Measurements from ENCODE around the gene KRTAP10-10. TPM values are rescaled to one million over a fixed set of nuclear protein-coding genes. Genes with fewer than 3 reads are reported as not detected.

Gene KRTAP10-10
- total RNA-seq, 2 donors from 2014 or later, result not detected

DNA sequence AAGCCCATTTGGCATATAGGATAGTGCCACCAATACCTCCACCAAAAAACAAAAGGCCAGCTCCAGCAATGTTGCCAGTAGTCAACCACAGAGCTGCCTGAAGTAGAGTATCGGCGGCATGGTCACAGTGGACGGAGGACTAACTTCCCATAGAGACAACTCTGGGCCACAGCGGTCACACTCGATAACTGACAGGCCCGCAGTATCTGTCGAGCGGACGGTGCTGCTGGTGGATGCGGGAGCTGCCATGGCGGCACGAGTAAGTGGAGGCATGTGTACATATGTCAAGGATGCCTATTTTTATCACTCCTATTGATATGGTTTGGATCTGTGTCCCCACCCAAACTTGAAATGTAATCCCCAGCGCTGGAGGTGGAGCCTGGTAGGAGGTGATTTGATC is 40.7 kb downstream of the KRTAP10-10 start:
- 82 to 94% methylated on average over 13 of the region's 13 CpGs for WGBS, 2 donors
- no peak for ATAC-seq
- H3K27ac ChIP-seq, result no peak overlapping the region
- no peaks in the 10 kb centered on the region for H3K36me3 ChIP-seq (replicated peaks in 1 of 2; ENCODE audit: insufficient read depth in 1 of 2, low read depth in 2 of 2)
- H3K4me1 ChIP-seq, result no peaks in the 10 kb centered on the region
- DNase-seq, result no peak
- H3K4me3 ChIP-seq, result no peak overlapping the region
- TF ChIP-seq POLR2A (IDR thresholded peaks at IDR 0.05), result no peak
- TF ChIP-seq, protein P1, sequence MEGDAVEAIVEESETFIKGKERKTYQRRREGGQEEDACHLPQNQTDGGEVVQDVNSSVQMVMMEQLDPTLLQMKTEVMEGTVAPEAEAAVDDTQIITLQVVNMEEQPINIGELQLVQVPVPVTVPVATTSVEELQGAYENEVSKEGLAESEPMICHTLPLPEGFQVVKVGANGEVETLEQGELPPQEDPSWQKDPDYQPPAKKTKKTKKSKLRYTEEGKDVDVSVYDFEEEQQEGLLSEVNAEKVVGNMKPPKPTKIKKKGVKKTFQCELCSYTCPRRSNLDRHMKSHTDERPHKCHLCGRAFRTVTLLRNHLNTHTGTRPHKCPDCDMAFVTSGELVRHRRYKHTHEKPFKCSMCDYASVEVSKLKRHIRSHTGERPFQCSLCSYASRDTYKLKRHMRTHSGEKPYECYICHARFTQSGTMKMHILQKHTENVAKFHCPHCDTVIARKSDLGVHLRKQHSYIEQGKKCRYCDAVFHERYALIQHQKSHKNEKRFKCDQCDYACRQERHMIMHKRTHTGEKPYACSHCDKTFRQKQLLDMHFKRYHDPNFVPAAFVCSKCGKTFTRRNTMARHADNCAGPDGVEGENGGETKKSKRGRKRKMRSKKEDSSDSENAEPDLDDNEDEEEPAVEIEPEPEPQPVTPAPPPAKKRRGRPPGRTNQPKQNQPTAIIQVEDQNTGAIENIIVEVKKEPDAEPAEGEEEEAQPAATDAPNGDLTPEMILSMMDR (IDR thresholded peaks at IDR 0.05), result no peak
- intact Hi-C loops (cut with DNase I), result no loop called here
- no peaks in the 10 kb centered on the region for H3K27me3 ChIP-seq
- no peaks in the 10 kb centered on the region for H3K9me3 ChIP-seq

DNA sequence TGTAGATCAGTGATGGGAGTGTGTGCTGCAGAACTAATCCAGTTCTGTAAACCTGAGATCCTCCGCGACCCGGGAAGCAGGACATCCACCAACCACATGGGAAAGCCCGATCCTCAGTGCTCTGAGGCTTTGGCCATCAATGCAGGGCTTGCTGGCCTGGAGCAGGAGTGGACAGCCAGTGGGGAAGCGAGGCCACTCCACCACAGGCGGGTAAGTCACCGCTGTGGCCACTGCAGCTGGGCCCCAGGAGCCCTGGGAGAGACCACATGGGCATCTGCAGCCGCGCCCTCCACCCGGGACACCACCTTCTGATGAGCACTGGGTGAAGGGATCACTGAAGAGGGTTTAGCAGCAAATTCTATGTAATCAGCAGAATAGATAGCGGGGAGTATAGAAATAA is 44.0 kb downstream of the KRTAP10-10 start:
- H3K27ac ChIP-seq, result no peak overlapping the region
- TF ChIP-seq, protein P1 (IDR thresholded peaks at IDR 0.05), result no peak
- no peak for TF ChIP-seq POLR2A (IDR thresholded peaks at IDR 0.05)
- no peaks in the 10 kb centered on the region for H3K36me3 ChIP-seq (replicated peaks in 1 of 2; ENCODE audit: insufficient read depth in 1 of 2, low read depth in 2 of 2)
- no peaks in the 10 kb centered on the region for H3K9me3 ChIP-seq
- H3K27me3 ChIP-seq, result no peaks in the 10 kb centered on the region
- ATAC-seq (no peak), DNase-seq (no peak)
- WGBS, 2 donors, result 66 to 68% methylated on average over 9 to 11 of the region's 11 CpGs
- intact Hi-C loops (cut with DNase I), result no loop called here
- no peak overlapping the region for H3K4me3 ChIP-seq
- H3K4me1 ChIP-seq, result no peaks in the 10 kb centered on the region

- no peak for DNase-seq
- H3K4me3 ChIP-seq, result no peak within 1 kb of the TSS
- TF ChIP-seq, protein P1 (IDR thresholded peaks at IDR 0.05), result no peak
- no peak for TF ChIP-seq POLR2A (IDR thresholded peaks at IDR 0.05)
- H3K4me1 ChIP-seq, result no peaks in the 10 kb centered on the region
- H3K36me3 ChIP-seq (replicated peaks in 1 of 2; ENCODE audit: insufficient read depth in 1 of 2, low read depth in 2 of 2), result no peaks in the 10 kb centered on the region
- whole genome bisulfite sequencing, 2 donors, result 62 to 65% methylated on average over 6 to 23 of the region's 23 CpGs
- no peaks in the 10 kb centered on the region for H3K9me3 ChIP-seq
- no peaks in the 10 kb centered on the region for H3K27me3 ChIP-seq
- intact Hi-C loops (cut with DNase I), result no loop called here
- ATAC-seq, result no peak
- H3K27ac ChIP-seq, result no peak within 1 kb of the TSS
These were observed 44.9 kb downstream of the KRTAP10-10 start, which contains the start of gene KRTAP12-1 for GRCh38 chr21:44681861-44682579. Gene KRTAP12-1, minus strand, starts transcription at chr21:44682163. Its CDS starts 40 bp downstream, at chr21:44682123.

DNA sequence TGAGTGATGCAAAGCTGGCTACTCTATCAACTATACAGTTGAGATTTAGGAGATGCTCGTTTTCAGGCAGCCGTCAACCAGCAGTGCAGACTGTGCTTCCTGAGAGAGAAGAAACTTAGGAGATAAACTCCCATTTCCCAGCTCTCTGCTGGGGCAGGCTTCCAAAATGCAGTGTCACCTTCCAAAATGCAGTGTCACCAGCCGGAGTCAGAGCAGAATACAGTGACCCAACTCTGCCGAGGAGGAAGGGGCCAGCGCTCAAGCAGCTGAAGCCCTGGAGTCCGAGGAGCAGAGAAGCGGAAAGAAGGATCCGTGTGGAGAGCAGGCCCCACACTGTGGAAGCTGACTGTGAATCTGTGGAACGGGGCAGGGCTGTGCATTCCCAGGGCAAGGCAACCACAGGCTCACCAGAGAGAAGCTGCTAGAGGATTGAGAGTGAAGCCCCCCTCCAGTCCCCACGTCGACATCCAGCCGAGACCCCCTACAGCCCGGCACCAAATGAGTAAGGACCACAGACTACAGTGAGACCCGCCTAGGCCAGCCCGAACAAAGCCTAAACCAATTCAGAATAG is 45.5 kb downstream of the KRTAP10-10 start:
- ATAC-seq (no peak), DNase-seq (no peak)
- 46 to 64% methylated on average over 9 to 15 of the region's 15 CpGs for WGBS, 2 donors
- Histone ChIP-seq H3K27ac (no peak overlapping the region), H3K9me3 (no peaks in the 10 kb centered on the region), H3K4me1 (no peaks in the 10 kb centered on the region), H3K4me3 (no peak overlapping the region), H3K36me3 (replicated peaks in 1 of 2; ENCODE audit: insufficient read depth in 1 of 2, low read depth in 2 of 2) (no peaks in the 10 kb centered on the region), H3K27me3 (no peaks in the 10 kb centered on the region)
- TF ChIP-seq POLR2A (IDR thresholded peaks at IDR 0.05), result no peak
- TF ChIP-seq, protein P1 (IDR thresholded peaks at IDR 0.05), result no peak
- intact Hi-C loops (cut with DNase I), result no loop called here

Measured in body of pancreas (tissue), 4 donors.